NCI-H2196 (cell line): ENCODE results near the gene EPPIN.
"Not testable (repeated sequence)": the region's sequence is repeated elsewhere in the genome, so short reads cannot be mapped to it uniquely, and the experiment has no call there.

Source experiments
- DNase-seq: peaks from one replicate; lab custom pipeline; 2025; ENCODE audit not compliant: unreplicated experiment; lab: John Stamatoyannopoulos, UW

The EPPIN gene

GRCh38 chr20:45547206-45547770, at the start of gene EPPIN:
Gene EPPIN, minus strand, starts transcription at chr20:45547401. Its CDS starts 44 bp downstream, at chr20:45547357.
- DNase-seq = no peak

DNA sequence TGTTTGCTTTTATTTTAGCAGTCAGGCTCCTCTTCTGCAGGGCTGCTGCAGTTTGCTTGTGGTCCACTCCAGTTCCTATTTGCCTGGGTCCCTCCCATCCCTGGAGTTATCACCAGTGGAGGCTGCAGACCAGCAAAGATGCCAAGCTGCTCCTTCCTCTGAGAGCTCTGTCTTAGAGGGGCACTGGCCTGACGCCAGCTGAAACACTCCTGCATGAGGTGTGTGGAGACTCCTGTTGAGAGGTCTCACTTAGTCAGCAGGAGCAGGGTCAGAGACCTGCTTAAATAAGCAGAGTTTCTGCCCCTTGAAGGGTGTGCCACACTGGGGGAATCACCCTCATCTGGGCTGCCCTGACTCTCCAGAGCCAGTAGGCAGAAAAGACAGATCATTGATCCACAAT, 48.0 kb upstream of the EPPIN start:
- DNase-seq = no peak

DNA sequence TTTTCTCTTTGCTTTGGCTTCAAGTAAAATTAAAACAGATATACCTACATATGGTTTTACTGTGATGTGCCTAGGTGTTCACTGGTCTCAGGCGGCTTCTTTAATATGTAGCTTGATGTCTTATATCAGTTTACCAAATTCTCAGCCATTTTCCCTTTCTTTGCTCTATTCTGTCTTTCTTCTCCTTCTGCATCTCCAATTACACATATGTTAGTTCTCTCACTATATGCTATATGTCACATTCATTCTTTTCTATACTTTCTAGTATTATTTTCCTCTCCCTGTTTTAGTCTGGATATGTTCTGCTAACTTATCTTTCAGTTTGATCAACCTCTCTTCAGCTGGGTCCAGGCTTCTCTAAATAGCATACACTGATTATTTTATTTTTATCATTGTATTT, 46.3 kb upstream of the EPPIN start:
- DNase-seq = no peak

GRCh38 chr20:45592574-45593189, 45.5 kb upstream of the EPPIN start:
- DNase-seq = peak; percentile 28

DNA sequence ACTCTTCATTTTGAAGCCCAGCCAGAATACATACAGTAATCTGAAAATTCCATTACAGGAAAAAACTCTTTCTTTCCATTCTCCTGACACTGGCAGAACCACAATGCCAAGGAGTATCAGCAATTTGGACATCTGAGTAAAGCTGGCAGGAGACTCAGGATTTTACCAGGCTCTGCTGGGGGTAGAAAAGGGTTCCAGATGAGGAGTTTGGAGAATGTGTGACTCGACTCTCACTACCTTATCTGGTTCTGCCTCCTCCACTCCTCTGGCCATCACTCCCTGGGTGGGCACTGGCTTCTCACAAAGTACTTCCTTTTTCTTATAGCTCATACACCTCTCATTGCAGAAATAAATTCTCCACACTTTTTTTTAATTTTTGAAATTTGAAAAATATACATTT, 42.5 kb upstream of the EPPIN start:
- DNase-seq = no peak

DNA sequence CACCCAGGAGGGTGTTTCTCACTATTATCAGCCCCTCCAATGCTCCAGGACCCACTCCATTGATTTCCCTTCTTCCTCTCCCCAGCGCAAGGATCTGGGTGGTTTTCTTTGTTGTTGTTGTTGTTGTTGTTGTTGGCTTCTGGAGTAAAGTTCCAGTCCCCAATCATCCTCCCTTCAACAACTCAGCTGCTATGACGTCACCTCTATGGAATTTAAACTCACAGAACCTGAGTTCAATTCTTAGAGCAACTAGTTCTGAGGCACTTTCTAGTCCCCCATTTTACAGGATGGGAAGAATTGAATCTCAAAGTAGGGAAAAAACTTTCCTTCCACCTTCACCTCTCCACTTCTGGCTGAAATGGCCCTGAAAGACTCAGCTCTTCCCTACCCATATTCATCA, 41.6 kb upstream of the EPPIN start:
- DNase-seq = no peak

- not testable (repeated sequence) for DNase-seq
These were observed 38.8 kb upstream of the EPPIN start for GRCh38 chr20:45585986-45586385.

GRCh38 chr20:45584294-45584693, 37.1 kb upstream of the EPPIN start:
- DNase-seq = not testable (repeated sequence)

DNA sequence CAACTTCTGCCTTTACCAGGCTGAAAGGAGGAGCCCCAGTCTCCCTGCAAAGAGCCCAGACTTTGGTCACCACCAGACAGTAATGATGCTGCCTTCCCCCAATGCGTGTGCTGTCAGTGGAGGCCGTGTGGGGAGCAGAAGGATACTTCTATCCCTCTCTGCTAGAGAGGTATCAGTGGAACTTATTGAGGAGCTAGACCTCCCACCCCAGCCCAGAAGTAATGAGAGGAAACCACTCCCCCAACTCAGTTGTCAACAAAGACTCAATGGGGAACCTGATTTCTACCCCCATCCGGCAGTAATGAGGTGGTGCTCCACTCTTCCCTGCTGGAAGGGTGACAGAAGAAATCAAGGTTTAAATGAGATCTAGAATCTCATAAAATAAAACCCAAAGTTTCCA, 36.3 kb upstream of the EPPIN start:
- DNase-seq = no peak

DNA sequence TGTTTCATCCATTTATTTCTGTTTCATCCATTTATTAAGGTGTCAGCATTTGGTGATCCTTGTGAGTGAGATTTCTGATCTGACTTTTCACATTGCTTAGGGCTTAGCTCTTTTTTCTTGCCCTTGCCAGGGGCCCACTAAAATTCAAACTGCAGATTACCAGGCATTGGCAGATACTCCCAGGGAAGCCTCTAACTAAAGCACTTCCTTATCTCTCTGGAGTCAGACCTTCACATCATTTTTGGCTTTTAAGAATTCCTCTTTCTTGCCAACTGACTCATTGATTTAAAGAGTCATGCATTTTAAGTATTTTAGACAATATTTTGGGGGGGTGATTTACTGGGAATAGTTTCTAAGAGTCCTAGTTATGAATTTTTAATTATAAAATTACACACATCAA, 34.5 kb upstream of the EPPIN start:
- no peak for DNase-seq

- no peak for DNase-seq
These were observed 32.0 kb upstream of the EPPIN start, which contains the start of gene WFDC8 for GRCh38 chr20:45579184-45579583. Gene WFDC8, minus strand, starts transcription at chr20:45579284. Its CDS starts 37 bp downstream, at chr20:45579247.

DNA sequence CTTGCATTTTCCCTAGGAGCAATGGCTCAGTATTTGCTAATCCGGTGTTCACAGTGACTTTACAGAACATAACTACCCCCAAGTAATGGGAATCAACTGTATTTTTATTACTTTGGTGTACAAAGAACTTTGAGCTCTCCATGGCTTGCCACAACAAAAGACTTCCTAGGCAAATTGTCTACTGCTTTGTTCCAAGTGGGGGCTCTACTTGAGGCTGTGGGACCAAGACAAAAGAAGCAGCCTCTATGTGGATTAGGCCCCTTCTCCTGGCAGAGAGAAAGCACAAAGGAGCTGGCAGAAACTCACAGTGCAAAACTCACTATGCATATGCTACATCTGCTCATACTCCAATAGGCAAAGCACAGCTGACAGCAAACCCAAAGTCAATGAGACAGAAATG, 31.0 kb upstream of the EPPIN start:
- DNase-seq = no peak

DNA sequence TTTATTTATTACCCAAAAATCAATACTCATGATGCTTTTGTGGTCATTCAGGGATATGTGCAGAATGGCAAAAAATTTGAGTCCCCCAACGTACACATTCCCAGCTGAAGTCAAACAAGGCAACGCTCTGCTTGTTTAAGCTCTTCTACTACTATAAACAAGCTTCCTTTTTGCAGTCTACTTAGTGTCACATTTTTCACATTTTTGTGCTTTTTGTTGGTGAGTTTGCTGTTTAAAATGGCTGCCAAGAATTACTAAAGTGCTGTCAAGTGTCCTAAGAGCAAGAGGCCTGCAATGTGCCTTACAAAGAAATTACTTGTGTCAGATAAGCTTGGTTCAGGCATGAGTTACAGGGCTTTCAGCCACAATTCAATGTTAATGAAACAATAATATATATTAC, 29.8 kb upstream of the EPPIN start:
- DNase-seq = no peak

GRCh38 chr20:45575931-45576330, 28.7 kb upstream of the EPPIN start:
- DNase-seq = no peak

DNA sequence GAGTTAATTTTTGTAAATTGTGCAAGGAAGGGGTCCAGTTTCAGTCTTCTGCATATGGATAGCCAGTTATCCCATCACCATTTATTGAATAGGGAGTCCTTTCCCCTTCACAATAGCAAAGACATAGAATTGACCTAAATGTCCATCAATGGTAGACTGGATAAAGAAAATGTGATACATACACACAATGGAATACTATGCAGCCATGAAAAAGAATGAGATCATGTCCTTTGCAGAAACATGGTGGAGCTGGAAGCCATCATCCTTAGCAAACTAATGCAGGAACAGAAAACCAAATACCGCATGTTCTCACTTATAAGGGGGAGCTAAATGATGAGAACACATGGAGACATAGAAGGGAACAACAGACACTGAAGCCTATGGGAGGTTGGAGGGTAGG, 22.4 kb upstream of the EPPIN start:
- DNase-seq = not testable (repeated sequence)

DNA sequence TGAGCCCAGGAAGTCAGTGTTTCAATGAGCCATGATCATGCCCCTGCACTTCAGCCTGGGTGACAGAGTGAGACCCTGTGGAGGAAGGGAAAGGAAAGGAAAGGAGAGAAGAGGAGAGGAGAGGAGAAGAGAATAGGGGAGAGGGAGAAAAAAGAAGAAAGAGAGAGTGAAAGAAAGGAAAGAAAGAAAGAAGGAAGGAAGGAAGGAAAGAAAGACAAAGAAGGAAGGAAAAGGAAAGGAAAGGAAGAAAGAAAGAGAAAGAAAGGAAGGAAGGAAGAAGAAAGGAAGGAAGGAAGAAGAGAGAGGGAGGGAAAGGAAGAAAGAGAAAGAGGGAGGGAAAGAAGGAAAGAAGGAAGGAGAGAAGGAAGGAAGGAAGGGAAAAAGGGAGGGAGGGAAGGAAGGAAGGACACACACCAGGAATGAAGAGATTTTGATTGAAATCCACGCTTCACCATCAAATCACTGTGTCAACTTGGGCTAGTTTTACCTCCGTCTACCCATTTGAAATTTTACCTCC, 17.6 kb upstream of the EPPIN start:
- no peak for DNase-seq

DNA sequence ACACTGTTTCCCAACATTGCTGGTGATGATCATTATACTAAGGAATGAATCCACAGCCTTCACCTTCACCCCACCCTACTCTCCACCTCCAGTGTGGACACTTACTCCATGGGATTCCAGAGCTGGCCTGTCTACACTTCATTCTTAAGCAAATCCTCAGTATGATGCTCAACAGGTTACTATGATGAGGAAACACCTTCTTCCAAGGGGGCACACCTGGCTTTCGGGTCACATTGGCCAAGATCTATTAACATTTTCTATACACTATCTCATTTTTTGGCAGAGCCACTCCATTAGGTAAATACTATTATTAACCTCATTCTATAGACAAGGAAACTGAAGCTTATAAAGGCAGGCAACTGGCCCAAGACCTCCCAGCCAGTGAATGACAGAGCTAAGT, 8.0 kb upstream of the EPPIN start:
- no peak for DNase-seq

DNA sequence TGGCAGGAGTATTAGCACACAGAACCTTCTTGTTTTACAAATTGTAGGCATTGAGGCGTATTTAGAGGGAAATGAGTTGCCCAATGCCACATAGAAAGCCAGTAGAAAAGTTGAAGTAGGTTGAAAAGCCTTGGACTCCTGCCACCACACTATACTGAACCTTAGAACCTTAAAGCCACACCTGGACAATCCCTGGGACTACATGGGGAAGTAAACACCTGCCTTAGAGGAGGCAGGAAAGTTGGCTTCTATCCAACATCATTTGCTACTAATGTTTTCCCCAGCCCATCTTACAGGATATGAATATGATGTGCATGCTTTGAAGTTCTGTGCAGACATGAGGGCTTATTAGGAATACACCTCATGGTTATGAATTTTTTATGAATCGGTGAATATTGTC, 5.3 kb upstream of the EPPIN start:
- DNase-seq = peak; percentile 21

- DNase-seq = no peak
These were observed 3.6 kb upstream of the EPPIN start for GRCh38 chr20:45550765-45551164.

DNA sequence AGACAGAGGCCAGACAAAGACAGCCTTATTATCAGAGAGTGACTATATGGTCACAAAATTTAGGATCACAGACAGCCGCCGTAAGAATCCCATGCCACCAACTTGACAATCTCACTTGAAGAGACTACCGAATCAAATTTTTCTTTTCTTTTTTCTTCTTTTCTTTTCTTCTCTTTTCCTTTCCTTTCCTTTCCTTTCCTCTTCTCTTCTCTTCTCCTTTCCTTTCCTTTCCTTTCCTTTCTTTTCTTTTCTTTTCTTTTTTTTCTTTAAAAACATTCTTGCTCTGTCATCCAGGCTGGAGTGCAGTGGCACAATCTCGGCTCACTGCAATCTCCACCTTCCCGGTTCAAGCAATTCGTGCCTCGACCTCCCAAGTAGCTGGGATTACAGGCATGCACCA, 1.2 kb upstream of the EPPIN start:
- no peak for DNase-seq

GRCh38 chr20:45545754-45546453, 1.3 kb downstream of the EPPIN start:
- DNase-seq = peak; percentile 36

DNA sequence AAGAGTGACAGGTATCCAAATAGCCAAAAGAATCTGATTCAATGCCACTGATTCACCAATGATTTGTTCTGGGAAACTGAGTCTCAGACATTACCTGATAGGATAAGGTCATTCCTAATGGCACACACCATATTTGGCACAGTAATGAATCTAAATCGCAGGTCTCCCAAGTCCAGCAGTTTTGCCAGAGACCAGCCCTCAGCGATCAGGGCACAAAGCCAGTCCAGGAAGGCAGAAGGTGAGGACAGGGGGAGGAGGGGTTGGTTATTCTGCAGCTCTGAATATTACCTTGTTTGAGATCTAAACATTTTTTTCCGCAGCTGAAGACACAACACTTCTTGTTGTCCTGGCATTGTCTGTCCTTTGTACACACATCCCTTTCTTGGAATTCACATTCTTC, 1.9 kb downstream of the EPPIN start:
- no peak for DNase-seq
